K562 (cell line): ENCODE results near the gene ATIC.

Experiments used
- CHD1 ChIP-seq: fragments of 200-600 bp; sonication (generic); IDR thresholded peaks from one replicate; pipeline ENCODE4 v1.6.1; 2012; ENCODE audit warnings: mild to moderate bottlenecking, moderate library complexity, low read length, inconsistent platforms
- EGR1 ChIP-seq: fragments of 450-650 bp; conservative IDR thresholded peaks from 2 replicates; pipeline ENCODE4 v1.6.1; 2017; ENCODE audit warnings: mild to moderate bottlenecking
- ESRRA ChIP-seq: fragments of 450-650 bp; IDR thresholded peaks from 2 replicates; pipeline ENCODE4 v1.6.1; 2014; ENCODE audit warnings: low read depth, mild to moderate bottlenecking, moderate library complexity, borderline replicate concordance
- EZH2 ChIP-seq: IDR thresholded peaks from 2 replicates; pipeline ENCODE4 v1.6.1; 2012; ENCODE audit warnings: low read depth, mild to moderate bottlenecking, inconsistent platforms, low read length, borderline replicate concordance
- GATA2 ChIP-seq: sonication (generic); formaldehyde crosslinking; IDR thresholded peaks from 2 replicates; pipeline ENCODE4 v1.4.0; 2020; ENCODE audit warnings: mild to moderate bottlenecking, missing genetic modification reagents
- HDAC1 ChIP-seq, 2 experiments: fragments of 450-650 bp; IDR thresholded peaks; 2 replicates each; pipeline ENCODE4 v1.6.1; 2016 to 2017; ENCODE audit warnings: inconsistent platforms in 1 of 2, mild to moderate bottlenecking in 1 of 2, moderate library complexity in 1 of 2
- MAFG ChIP-seq: fragments of 450-650 bp; conservative IDR thresholded peaks from 2 replicates; pipeline ENCODE4 v1.6.1; 2016; ENCODE audit warnings: missing genetic modification characterization, missing compliant biosample characterization
- NFRKB ChIP-seq: fragments of 450-650 bp; IDR thresholded peaks from 2 replicates; pipeline ENCODE4 v1.6.1; 2016; ENCODE audit warnings: low read depth
- POLR2A ChIP-seq: fragments of 450-650 bp; conservative IDR thresholded peaks from 2 replicates; pipeline ENCODE4 v1.6.1; 2016
- SIN3A ChIP-seq, 2 experiments: fragments of 150-350 bp in 1 of 2; IDR thresholded peaks; 2 replicates each; pipeline ENCODE4 v1.6.1; 2011 to 2016; ENCODE audit warnings: borderline replicate concordance in 2 of 2, low read depth in 2 of 2, low read length in 2 of 2, mild to moderate bottlenecking in 2 of 2, moderate library complexity in 2 of 2; ENCODE audit not compliant: control insufficient read depth in 1 of 2
- SPI1 ChIP-seq: IDR thresholded peaks from 2 replicates; pipeline ENCODE4 v1.6.1; 2011; ENCODE audit warnings: low read depth, low read length, control low read depth, borderline replicate concordance
- ZZZ3 ChIP-seq: fragments of 450-650 bp; IDR thresholded peaks from 2 replicates; pipeline ENCODE4 v1.6.1; 2016; ENCODE audit warnings: antibody characterized with exemption, mild to moderate bottlenecking, moderate library complexity

DNA sequence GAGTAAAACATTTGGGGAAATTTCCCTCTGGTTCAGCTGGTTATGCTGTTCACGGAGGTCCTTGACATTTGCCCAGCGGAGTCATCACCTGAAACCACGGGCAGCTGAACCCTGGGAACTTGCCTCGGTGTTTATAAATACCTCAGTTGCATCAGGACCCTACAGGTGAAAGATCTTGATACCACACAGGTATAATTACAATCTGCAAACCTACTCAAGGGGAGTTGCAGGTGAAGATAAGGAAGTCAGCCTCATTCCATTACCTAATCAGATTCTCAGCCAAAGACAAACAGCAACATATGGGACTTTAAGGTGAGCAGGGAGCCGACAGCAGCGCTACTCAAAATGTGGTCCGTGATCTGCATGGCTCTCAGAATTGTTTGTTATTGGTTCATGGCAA lies 37.0 kb upstream of the ATIC start:
- TF ChIP-seq ESRRA (no peak), POLR2A (no peak), SPI1 (no peak), EGR1 (no peak), ZZZ3 (no peak), EZH2 (no peak), SIN3A (IDR thresholded peaks at IDR 0.05; ENCODE audit: borderline replicate concordance in 2 of 2, control insufficient read depth in 1 of 2, low read depth in 2 of 2, low read length in 2 of 2) (no peak), HDAC1 (IDR thresholded peaks at IDR 0.05) (no peak), GATA2 (CRISPR knock-in tag) (no peak), NFRKB (no peak), MAFG (tag) (no peak), CHD1 (no peak)
